GM23248 (cell line): ENCODE measurements around the gene YWHAB.

ENCODE experiments used
- EZH2 ChIP-seq: fragments of 200-600 bp; sonication (generic); IDR thresholded peaks from 2 replicates; pipeline ENCODE4 v1.6.1; 2018; ENCODE audit warnings: antibody characterized with exemption, mild to moderate bottlenecking; ENCODE audit not compliant: insufficient read depth, poor library complexity, severe bottlenecking
- EZH2phosphoT487 ChIP-seq: fragments of 200-600 bp; sonication (generic); IDR thresholded peaks from 2 replicates; pipeline ENCODE4 v1.6.1; 2018; ENCODE audit warnings: antibody characterized with exemption, moderate library complexity, mild to moderate bottlenecking, low read depth; ENCODE audit not compliant: insufficient read depth

DNA sequence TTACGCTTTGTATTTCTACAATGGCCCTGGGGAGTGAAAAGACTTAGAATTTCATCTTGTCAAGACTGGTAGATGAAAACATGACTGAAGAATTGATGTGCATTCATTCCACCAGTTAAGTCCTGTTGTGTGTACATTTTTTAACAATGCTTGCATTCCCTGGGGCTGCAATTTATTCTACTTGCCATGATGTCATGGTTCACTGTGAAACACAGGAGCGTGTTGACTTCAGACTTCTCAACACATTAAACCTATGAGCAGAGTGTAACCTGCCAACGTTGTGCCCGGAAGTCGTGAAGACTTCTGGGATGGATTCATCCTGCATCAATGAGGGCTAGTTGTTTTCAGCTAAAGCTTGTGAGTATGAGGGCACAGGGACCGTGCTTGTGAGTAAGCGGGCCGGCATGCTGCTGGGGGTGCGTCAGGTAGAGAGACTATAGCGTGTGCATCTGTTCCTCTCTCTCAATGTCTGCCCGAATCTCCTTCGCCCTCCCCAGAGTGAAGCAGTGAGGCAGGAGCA lies 48.8 kb upstream of the YWHAB start:
- TF ChIP-seq EZH2 (no peak), EZH2phosphoT487 (no peak)
